Left lung (tissue), 10 donors: Measurements from ENCODE around the gene FHOD3. TPM values are rescaled to one million over a fixed set of nuclear protein-coding genes. Genes with fewer than 3 reads are reported as not detected.

Source experiments
- ATAC-seq: fragments of 200-7000 bp; cut with Tn5 transposase; one replicate; pipeline ENCODE4 v1.9.1; 2020; ENCODE audit warnings: moderate library complexity
- DNase-seq, 4 donors: peaks; one replicate each; pipeline ENCODE4 v3.0.0-alpha.2; 2013 to 2020
- H3K27ac ChIP-seq, 2 donors: fragments of 200-600 bp; sonication (generic) in 1 of 2; one replicate each; pipeline versions ENCODE4 v1.5.0 to v1.8.0; 2020 to 2021
- H3K27me3 ChIP-seq, 2 donors: fragments of 200-600 bp; sonication (generic) in 1 of 2; one replicate each; pipeline versions ENCODE4 v1.5.0 to v1.8.0; 2020 to 2021
- H3K36me3 ChIP-seq, 2 donors: fragments of 200-600 bp; sonication (generic) in 1 of 2; one replicate each; pipeline versions ENCODE4 v1.5.0 to v1.8.0; 2020 to 2021
- H3K4me1 ChIP-seq, 2 donors: fragments of 200-600 bp; one replicate each; pipeline ENCODE4 v1.8.0; 2021
- H3K4me3 ChIP-seq, 2 donors: fragments of 200-600 bp; sonication (generic) in 1 of 2; one replicate each; pipeline versions ENCODE4 v1.5.0 to v1.8.0; 2020 to 2021; ENCODE audit warnings: mild to moderate bottlenecking in 1 of 2
- H3K9me3 ChIP-seq, 2 donors: fragments of 200-600 bp; sonication (generic) in 1 of 2; one replicate each; pipeline versions ENCODE4 v1.5.0 to v1.8.0; 2020 to 2021
- intact Hi-C, 2 donors: fragments of 100-400 bp; cut with DNase I; formaldehyde crosslinking; loops; one replicate each; pipeline versions ENCODE4 v1.11.2 to v1.14.2; 2022
- polyA plus RNA-seq, 6 donors: library from polyadenylated mRNA; unstranded; fragments of 120-200 nt; gene quantifications; one replicate each; pipeline ENCODE4 v1.2.1, GENCODE V29; 2013; ENCODE audit not compliant: insufficient read length in 6 of 6
- total RNA-seq, 2 donors: library from RNA; stranded (reverse); fragmentation: NEBNext Ultra II Directional; extraction: Animal tissue kit (Norgen Biotek cat#: 25700); gene quantifications; one replicate each; pipeline ENCODE4 v1.2.1, GENCODE V29; 2021
- TF ChIP-seq, protein P1 (sequence below), 2 donors: fragments of 200-600 bp; sonication (generic) in 1 of 2; IDR thresholded peaks; one replicate each; pipeline versions ENCODE4 v1.5.0 to v1.8.0; 2021; ENCODE audit warnings: antibody characterized with exemption in 2 of 2
- donor health status: DM: no; HTN: yes; CAD: no.
- donor health status: DM: no; HTN: no; CAD: no.

FHOD3 gene
- total and polyA plus RNA-seq, 8 donors: 0.55 to 2.9 (median 1.5) TPM

DNA sequence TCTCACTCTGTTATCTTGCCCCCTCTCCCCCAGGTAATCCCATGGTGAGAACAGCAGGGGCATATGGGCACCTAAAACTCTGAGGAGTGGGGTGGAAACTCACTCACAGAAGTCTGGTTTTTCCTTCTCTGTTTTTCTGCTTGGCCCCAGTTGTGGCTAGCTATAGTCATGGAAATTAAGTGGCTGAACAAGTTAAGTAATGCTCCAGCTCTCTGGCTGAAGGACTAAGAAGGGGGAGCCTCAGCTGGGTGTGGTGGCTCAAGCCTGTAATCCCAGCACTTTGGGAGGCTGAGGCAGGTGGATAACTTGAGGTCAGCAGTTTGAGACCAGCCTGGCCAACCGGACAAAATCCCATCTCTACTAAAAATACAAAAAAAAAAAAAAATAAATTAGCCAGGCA, 270.3 kb downstream of the FHOD3 start:
- DNase-seq (no peak), ATAC-seq (peak; percentile 75)
- Histone ChIP-seq H3K27me3 (peaks cover 0 to 4% of the 10 kb centered on the region in 2 donors), H3K36me3 (no peaks in the 10 kb centered on the region), H3K4me3 (no peak overlapping the region), H3K4me1 (no peaks in the 10 kb centered on the region), H3K27ac (no peak overlapping the region), H3K9me3 (no peaks in the 10 kb centered on the region)
- TF ChIP-seq, protein P1, sequence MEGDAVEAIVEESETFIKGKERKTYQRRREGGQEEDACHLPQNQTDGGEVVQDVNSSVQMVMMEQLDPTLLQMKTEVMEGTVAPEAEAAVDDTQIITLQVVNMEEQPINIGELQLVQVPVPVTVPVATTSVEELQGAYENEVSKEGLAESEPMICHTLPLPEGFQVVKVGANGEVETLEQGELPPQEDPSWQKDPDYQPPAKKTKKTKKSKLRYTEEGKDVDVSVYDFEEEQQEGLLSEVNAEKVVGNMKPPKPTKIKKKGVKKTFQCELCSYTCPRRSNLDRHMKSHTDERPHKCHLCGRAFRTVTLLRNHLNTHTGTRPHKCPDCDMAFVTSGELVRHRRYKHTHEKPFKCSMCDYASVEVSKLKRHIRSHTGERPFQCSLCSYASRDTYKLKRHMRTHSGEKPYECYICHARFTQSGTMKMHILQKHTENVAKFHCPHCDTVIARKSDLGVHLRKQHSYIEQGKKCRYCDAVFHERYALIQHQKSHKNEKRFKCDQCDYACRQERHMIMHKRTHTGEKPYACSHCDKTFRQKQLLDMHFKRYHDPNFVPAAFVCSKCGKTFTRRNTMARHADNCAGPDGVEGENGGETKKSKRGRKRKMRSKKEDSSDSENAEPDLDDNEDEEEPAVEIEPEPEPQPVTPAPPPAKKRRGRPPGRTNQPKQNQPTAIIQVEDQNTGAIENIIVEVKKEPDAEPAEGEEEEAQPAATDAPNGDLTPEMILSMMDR (IDR thresholded peaks at IDR 0.05): no peak
- intact Hi-C loops: no loop called here

DNA sequence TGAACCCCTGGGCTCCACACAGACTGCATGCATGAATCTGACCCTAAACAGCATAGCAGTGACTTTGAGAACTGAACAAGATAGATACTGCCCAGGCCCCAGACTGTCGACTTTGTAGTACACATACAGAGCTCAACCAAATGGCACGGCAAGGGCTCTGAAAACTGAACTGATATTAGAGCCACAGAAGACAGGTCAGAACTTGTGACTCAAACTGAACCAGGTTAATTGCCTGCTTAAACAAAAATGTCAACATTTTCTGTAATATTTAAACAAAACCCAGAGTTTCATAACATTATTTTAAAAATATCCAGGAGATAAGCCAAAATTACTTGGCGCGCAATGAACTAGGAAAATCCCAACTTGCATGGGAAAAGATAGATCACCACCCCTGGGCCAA, 271.0 kb downstream of the FHOD3 start:
- Histone ChIP-seq H3K36me3 (no peaks in the 10 kb centered on the region), H3K4me3 (no peak overlapping the region), H3K4me1 (no peaks in the 10 kb centered on the region), H3K27ac (no peak overlapping the region), H3K27me3 (peaks cover 0 to 4% of the 10 kb centered on the region in 2 donors), H3K9me3 (no peaks in the 10 kb centered on the region)
- TF ChIP-seq, protein P1 (IDR thresholded peaks at IDR 0.05): no peak
- DNase-seq: no peak
- intact Hi-C loops: no loop called here
- no peak for ATAC-seq

DNA sequence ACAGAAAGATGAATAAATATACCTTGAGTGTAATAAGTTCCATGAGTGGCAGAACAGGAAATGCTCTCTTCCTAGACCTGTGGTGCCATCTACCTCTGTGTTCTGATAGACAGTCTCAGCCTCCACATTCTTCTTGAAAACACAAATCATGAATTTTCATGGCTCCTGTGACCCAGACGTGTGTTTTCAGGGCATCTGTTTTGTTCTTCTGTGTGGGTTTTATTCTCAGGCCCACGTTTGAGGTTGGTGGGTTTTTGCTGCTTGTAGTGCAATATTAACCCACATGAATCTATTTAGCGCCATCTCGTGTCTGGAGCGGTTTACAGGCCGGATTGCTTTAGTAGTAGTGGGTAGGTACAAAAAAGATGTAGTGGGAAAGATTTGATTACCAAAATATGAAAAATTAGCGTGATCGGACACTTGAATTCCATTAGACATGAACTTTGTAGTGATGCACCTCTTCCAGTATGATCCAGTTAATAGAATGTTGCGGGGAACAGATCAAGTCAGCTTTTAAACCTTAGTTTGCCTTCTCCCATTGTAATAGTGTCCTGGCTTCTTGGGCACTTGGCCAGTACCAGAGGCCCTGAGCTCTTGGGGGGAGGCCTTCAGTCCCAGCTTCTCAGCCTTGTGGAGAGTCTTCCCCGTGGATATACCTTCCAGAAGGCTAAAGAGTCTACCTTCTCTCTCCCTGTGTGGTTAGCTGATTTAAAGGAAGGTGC, 274.8 kb downstream of the FHOD3 start:
- H3K9me3 ChIP-seq: no peaks in the 10 kb centered on the region
- H3K27me3 ChIP-seq: no peaks in the 10 kb centered on the region
- ATAC-seq: peak; percentile 78
- intact Hi-C loops: loop anchor here in 1 of 2 donors (10.0 kb wide), 1 partner anchor 277 kb away; the partner anchor contains the start of gene FHOD3
- no peaks in the 10 kb centered on the region for H3K36me3 ChIP-seq
- no peak overlapping the region for H3K4me3 ChIP-seq
- no peaks in the 10 kb centered on the region for H3K4me1 ChIP-seq
- H3K27ac ChIP-seq: no peak overlapping the region
- peak in 2 of 4 donors; percentile 39 to 68 for DNase-seq
- TF ChIP-seq, protein P1 (IDR thresholded peaks at IDR 0.05): peak in 1 of 2 donors; percentile 57

DNA sequence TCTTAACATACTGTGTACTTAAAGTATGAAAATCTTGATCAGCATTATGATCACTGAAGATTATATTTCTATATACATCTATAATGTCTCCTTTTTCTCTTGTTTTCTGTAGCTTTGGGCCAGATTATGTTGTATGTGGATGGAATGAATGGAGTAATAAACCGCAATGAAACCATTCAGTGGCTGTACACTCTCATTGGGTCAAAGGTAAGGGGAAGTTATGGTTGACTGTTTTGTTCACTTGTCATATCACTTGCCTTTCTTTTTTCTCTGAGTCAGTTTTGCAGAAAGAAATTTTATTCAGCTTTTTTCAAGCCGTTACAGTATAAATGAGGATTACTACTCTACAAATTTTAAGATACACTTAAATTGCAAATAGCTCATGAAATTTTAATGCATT, 278.8 kb downstream of the FHOD3 start:
- no peaks in the 10 kb centered on the region for H3K27me3 ChIP-seq
- intact Hi-C loops: loop anchor here in 1 of 2 donors (10.0 kb wide), 1 partner anchor 282 kb away; the partner anchor contains the start of gene FHOD3
- no peaks in the 10 kb centered on the region for H3K4me1 ChIP-seq
- no peaks in the 10 kb centered on the region for H3K9me3 ChIP-seq
- ATAC-seq (no peak), DNase-seq (no peak)
- no peaks in the 10 kb centered on the region for H3K36me3 ChIP-seq
- H3K27ac ChIP-seq: no peak overlapping the region
- TF ChIP-seq, protein P1 (IDR thresholded peaks at IDR 0.05): no peak
- no peak overlapping the region for H3K4me3 ChIP-seq

DNA sequence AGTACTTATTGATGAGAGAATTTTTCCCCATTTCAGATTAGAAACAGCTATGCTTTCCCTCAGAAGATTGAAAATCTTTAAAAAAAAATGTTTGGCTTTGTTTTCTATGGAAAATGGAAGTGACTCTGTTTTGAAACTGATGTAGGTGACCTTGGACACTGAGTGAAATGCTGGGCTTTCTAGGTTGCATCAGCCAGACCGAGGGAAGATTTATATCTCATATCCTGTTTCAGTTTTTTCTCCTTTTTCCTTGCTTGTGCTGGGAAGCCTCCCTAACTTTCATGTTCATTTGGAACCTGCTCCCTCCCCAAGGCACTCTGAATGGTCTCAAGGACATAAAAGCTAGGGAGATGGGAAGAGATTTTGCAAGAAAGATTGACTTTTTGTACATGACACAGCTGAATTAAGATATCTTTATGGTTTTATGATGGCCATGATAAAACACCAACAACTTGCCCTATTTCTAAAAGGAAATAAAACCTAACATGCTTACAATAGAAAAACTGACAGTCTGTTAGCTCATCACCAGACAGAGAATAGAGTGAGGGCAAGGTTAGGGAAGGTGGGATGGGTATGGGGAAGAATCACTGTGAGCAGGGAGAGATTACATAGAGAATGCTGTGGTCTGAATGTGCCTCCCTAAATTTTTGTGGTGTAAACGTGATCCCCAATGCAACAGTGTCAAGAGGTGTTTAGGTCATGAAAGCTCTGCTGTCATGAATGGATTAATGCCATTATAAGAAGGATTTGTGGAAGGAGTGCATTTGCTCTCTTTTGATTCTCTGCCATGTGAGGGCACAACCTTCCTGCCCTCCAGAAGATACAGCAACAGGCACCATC, 281.6 kb downstream of the FHOD3 start:
- H3K36me3 ChIP-seq: no peaks in the 10 kb centered on the region
- TF ChIP-seq, protein P1 (IDR thresholded peaks at IDR 0.05): no peak
- intact Hi-C loops: loop anchor here in 1 of 2 donors (10.0 kb wide), 1 partner anchor 284 kb away; the partner anchor contains the start of gene FHOD3

More for the DNA sequence above, 281.6 kb downstream of the FHOD3 start:
- H3K4me3 ChIP-seq: no peak overlapping the region
- H3K27ac ChIP-seq: no peak overlapping the region
- no peak for ATAC-seq
- no peaks in the 10 kb centered on the region for H3K4me1 ChIP-seq
- no peaks in the 10 kb centered on the region for H3K9me3 ChIP-seq
- no peak for DNase-seq
- H3K27me3 ChIP-seq: no peaks in the 10 kb centered on the region
